HG02798 (cell line): Measurements from ENCODE around the gene ZNF620.
"Not testable (repeated sequence)": the region's sequence is repeated elsewhere in the genome, so short reads cannot be mapped to it uniquely, and the experiment has no call there.

ENCODE experiments used
- ATAC-seq: cut with Tn5 transposase; IDR thresholded peaks from one replicate; pipeline ENCODE4 v1.9.1; 2021; ENCODE audit warnings: mild to moderate bottlenecking; ENCODE audit not compliant: unreplicated experiment, poor library complexity

Gene ZNF620

GRCh38 chr3:40505599-40506462 is at the start of gene ZNF620:
Gene ZNF620 (plus strand): TSS chr3:40506039. CDS start chr3:40506353, 314 bp downstream.
- peak; percentile 81 for ATAC-seq

GRCh38 chr3:40456279-40456939 is 49.4 kb upstream of the ZNF620 start:
- no peak for ATAC-seq

DNA sequence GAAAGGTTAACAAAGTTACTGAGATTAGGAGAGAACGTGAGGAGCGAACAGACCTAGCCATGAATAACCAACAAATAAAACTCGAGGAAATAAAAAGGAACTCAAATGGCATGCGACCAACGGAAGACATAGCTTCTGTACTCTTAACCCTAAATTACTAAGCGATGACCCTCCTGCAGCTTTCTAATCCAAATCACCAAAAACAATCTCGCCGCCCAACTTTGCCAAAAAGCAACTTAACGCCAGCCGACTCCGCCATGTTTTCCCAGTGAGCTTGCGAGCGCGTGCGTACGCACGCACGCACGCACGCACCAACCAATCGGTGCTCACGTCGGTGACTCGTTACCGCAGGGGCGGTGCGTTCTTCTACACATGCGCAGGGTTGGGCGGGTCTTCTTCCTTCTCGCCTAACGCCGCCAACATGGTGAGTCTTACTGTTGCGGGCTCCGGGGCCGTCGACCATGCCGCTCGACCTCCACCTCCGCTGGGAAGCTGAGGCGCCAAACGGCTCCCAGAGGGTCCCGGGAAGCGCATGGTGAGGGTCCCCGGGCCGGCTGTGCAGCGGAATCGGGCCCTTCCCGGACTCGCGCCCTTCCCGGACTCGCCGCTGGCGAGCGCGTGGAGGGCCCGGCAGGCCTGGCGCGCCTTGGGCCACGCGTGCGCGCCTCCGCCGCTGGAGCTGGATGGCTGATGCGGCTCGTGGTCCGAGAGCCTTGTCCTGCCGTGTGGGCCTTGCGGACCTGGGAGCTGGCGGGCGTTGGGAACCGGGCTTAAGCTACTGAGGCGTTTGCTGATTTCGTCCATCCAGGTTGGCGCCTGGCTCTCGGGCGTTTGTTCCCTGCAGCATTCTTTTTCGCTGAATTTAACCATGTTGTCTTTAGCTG is 48.7 kb upstream of the ZNF620 start, which contains the start of gene RPL14:
Gene RPL14, plus strand, starts transcription at position 400 of the 884 bp plus-strand sequence. Its CDS starts 133 bp downstream, at position 533.
- ATAC-seq, result peak; percentile 73

- ATAC-seq, result no peak
Observed at GRCh38 chr3:40458473-40458872, 47.4 kb upstream of the ZNF620 start.

DNA sequence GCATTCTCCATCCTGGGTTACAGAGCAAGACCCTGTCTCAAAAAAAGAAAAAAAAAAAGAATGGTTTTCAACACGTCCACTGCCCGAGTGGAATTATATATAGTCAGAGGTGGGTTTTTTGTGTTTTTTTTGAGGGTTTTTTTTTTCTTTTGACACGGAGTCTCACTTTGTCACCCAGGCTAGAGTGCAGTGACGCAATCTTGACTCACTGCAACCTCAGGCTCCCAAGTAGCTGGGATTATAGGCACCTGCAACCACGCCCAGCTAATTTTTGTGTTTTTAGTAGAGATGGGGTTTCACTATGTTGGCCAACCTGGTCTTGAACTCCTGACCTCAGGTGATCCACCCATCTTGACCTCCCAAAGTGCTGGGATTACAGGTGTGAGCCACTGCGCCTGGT is 45.4 kb upstream of the ZNF620 start:
- ATAC-seq, result not testable (repeated sequence)

GRCh38 chr3:40461161-40461560 is 44.7 kb upstream of the ZNF620 start:
- ATAC-seq, result no peak

- not testable (repeated sequence) for ATAC-seq
Observed at GRCh38 chr3:40462838-40463237, 43.0 kb upstream of the ZNF620 start.

DNA sequence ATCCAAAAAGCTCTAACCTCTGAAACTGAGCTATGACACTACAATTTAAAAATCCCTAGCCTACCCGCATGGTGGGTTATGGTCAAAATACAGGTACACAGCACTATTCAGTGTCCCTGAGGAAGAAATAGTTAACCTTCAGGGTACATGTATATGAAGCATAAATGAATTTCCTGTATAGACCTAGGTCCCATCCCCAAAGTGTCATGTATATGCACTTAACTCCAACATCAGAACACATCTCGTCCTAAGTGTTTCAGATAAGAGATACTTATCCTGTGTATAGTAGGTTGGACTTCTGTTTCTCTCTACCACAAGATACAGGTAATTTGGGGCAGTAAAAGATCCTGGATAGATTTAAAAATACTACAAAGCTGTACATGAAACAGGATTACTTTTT is 42.3 kb upstream of the ZNF620 start:
- ATAC-seq, result no peak

- no peak for ATAC-seq
Observed at GRCh38 chr3:40464339-40465110, 41.3 kb upstream of the ZNF620 start.

DNA sequence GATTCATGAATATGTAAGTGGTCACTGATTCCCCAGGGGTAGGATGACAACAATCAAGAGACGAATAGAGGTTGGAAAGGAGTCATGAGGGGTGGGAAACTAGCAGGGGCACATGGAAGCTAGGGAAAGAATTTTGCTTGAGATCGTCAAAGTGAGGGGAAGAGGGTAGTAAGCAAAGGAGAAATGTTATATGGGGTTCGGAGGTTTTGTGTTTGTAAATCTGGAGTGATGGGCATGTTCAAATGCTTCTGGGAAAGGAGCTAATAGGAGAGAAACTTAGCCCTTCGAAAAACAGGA is 40.8 kb upstream of the ZNF620 start:
- ATAC-seq, result no peak

DNA sequence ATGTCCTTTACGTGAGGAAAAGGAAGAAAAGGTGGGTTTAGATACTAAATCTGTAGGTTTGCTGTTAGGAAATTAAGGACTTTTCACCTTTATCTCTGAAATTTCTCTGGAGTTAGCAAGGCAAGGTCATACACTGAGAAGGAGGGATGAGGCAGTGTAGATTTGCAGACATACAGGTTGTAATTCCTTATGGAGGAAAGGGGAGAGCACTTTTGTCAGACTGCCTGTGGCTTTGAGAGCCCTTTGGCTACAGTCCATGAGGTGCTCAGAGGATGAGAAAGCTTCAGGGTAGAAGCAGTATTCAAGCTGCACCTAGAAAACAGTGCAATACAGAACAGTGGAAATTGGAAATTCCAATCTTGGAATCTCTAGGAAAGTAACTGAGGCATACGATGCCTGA is 40.4 kb upstream of the ZNF620 start:
- ATAC-seq, result no peak

DNA sequence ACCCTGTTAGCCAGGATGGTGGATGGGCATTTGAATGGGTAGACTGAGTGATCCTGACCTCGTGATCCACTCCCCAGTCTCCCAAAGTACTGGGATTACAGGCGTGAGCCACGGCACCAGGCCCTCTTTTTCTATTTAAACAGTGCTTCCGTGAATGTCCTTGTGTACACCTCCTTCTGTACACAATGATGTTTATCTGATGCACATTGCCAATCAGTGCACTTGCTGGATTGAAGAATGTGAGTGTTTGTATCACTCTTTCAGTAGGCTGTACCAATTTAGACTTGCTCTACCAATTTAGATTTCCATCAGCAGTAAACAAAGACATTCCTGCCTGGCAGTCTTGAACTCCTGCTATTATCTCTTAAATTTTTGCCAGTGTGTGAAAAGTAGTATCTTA is 37.8 kb upstream of the ZNF620 start:
- no peak for ATAC-seq

DNA sequence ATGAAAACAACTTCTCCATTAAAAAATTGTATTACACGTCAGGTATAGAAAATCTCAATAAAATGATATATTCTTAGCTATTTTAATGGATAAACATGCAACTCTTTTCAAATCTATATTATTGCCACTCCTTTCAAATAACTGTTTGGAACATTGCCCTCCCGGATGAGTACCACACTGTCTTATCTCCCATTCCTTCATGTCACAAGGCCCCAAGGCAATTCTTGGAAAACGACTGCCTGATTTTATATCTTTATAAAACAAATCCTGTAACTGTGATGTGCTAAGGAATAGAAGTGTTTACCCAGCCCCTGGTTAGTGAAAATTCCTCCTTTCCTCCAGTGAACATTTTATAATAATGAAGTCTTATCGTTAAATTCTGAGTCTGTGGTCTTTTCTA is 35.1 kb upstream of the ZNF620 start:
- no peak for ATAC-seq

- ATAC-seq, result peak; percentile 87
Observed at GRCh38 chr3:40476478-40477470, 29.1 kb upstream of the ZNF620 start, which contains the start of gene ZNF619. Gene ZNF619 (plus strand): TSS chr3:40477122. CDS start chr3:40477980, 858 bp downstream.

DNA sequence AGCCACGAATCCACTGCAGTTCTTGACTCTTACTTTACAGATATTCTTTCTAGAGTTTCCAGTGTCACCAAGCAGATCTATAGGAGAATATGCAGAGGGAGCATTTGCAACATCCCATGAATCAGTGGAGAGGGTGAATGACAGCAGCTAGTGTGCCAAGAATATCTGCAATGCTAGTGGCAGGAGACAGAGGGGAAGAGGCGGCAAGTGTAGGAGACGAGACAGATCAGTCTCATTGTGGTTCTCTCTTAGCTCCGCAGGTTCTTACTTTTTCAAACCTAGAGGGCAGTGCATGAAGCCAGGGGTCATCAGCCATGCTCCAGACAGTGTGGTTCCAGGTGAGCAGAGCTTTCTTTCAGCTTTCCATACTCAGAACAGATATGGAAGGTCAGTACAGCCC is 28.2 kb upstream of the ZNF620 start:
- ATAC-seq, result no peak

DNA sequence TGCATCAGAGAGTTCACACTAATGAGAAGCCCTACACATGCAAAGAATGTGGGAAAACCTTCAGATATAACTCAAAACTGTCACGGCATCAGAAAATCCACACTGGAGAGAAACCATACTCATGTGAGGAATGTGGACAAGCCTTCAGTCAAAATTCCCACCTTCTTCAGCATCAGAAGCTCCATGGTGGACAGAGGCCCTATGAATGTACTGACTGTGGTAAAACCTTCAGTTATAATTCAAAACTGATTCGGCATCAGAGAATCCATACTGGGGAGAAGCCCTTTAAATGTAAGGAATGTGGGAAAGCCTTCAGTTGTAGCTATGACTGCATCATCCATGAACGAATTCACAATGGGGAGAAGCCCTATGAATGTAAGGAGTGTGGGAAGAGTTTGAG is 18.7 kb upstream of the ZNF620 start:
- no peak for ATAC-seq

- no peak for ATAC-seq
Observed at GRCh38 chr3:40490916-40491315, 14.9 kb upstream of the ZNF620 start.

DNA sequence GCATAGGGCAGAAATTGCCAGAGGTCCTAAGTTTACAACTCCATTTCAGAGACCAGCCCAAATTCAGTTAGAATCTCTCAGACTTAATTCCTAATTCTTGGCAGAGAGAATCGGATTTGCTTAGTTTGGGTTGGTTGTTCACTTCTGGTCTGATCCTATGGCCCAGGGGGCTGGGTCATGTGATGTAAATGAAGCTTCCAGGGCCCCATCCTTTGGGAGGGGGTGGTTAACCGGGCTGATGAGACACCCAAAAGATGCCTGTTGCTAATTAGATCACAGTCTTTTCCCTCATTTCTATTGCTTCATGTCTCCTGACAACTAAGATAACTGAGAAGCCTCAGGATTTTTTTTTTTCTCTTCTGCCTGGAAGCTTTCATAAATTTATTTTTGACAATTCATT is 11.1 kb upstream of the ZNF620 start:
- no peak for ATAC-seq

GRCh38 chr3:40497288-40497687 is 8.6 kb upstream of the ZNF620 start:
- ATAC-seq, result no peak
